Measurements from ENCODE around the gene NAV2. TPM values are rescaled to one million over a fixed set of nuclear protein-coding genes. Genes with fewer than 3 reads are reported as not detected.

The NAV2 gene
- total and polyA plus RNA-seq, 3 donors from 2014 or later = 3.4 to 6.0 (median 3.9) TPM

DNA sequence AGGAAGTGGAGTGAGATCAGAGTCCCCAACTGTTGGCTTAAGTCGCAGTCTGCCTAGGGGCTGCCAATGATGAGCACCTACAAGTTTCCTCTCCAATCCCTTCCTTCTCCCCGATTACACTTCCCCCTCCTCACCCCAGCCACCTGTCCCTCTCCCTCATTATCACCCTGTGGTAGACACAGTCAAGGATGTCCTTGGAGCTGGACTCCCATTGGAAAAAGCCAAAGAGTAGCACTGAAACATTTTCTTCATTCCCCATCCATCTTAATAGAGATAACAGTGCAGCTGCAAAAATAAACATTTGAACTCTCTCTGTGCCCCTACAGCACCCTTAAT, 301.4 kb downstream of the NAV2 start:
- Histone ChIP-seq H3K36me3 (ENCODE audit: low read depth, missing control alignments) (no peaks in the 10 kb centered on the region), H3K4me1 (no peaks in the 10 kb centered on the region), H3K27ac (no peak overlapping the region), H3K27me3 (no peaks in the 10 kb centered on the region), H3K4me3 (no peak overlapping the region), H3K9me3 (no peaks in the 10 kb centered on the region)
- DNase-seq = no peak
- 15 to 19% methylated on average over 2 of the region's 2 CpGs for WGBS, 2 donors
- intact Hi-C loops (cut with DNase I; ENCODE audit: low total_unique reads) = no loop called here
- TF ChIP-seq, protein P1, sequence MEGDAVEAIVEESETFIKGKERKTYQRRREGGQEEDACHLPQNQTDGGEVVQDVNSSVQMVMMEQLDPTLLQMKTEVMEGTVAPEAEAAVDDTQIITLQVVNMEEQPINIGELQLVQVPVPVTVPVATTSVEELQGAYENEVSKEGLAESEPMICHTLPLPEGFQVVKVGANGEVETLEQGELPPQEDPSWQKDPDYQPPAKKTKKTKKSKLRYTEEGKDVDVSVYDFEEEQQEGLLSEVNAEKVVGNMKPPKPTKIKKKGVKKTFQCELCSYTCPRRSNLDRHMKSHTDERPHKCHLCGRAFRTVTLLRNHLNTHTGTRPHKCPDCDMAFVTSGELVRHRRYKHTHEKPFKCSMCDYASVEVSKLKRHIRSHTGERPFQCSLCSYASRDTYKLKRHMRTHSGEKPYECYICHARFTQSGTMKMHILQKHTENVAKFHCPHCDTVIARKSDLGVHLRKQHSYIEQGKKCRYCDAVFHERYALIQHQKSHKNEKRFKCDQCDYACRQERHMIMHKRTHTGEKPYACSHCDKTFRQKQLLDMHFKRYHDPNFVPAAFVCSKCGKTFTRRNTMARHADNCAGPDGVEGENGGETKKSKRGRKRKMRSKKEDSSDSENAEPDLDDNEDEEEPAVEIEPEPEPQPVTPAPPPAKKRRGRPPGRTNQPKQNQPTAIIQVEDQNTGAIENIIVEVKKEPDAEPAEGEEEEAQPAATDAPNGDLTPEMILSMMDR (IDR thresholded peaks at IDR 0.05) = no peak
- no peak for TF ChIP-seq POLR2A (IDR thresholded peaks at IDR 0.05)

DNA sequence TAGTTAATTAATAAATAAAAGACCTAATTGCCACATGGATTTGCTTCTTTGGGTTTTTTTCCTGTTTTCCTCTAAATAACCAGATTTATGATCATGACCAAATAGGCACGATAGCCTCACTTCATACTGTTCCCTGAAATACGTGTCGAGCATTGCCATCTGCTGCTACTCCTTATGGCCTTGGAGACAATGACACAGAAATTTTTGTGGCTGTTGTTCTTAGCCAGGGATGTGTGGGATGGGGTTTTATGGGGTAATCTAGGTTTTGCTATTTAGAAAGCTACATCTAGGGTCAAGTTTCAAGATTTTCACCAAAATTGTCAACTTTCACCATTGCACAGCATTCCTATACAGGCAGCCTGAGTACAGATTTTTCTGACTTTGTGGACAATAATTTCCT, 302.5 kb downstream of the NAV2 start:
- no peaks in the 10 kb centered on the region for H3K9me3 ChIP-seq
- no peak overlapping the region for H3K4me3 ChIP-seq
- no peaks in the 10 kb centered on the region for H3K27me3 ChIP-seq
- DNase-seq = no peak
- TF ChIP-seq, protein P1 (IDR thresholded peaks at IDR 0.05) = no peak
- TF ChIP-seq POLR2A (IDR thresholded peaks at IDR 0.05) = no peak
- H3K4me1 ChIP-seq = no peaks in the 10 kb centered on the region
- intact Hi-C loops (cut with DNase I; ENCODE audit: low total_unique reads) = no loop called here
- 48 to 69% methylated on average over 3 of the region's 3 CpGs for WGBS, 2 donors
- no peaks in the 10 kb centered on the region for H3K36me3 ChIP-seq (ENCODE audit: low read depth, missing control alignments)
- no peak overlapping the region for H3K27ac ChIP-seq

GRCh38 chr11:20015529-20016427, 303.1 kb downstream of the NAV2 start:
- no peaks in the 10 kb centered on the region for H3K27me3 ChIP-seq
- no peak for DNase-seq
- 52 to 57% methylated on average over 14 of the region's 14 CpGs for WGBS, 2 donors
- intact Hi-C loops (cut with DNase I; ENCODE audit: low total_unique reads) = no loop called here
- H3K4me3 ChIP-seq = no peak overlapping the region
- H3K4me1 ChIP-seq = no peaks in the 10 kb centered on the region
- no peak overlapping the region for H3K27ac ChIP-seq
- H3K36me3 ChIP-seq (ENCODE audit: low read depth, missing control alignments) = no peaks in the 10 kb centered on the region
- H3K9me3 ChIP-seq = no peaks in the 10 kb centered on the region
- TF ChIP-seq, protein P1 (IDR thresholded peaks at IDR 0.05) = no peak
- TF ChIP-seq POLR2A (IDR thresholded peaks at IDR 0.05) = no peak

DNA sequence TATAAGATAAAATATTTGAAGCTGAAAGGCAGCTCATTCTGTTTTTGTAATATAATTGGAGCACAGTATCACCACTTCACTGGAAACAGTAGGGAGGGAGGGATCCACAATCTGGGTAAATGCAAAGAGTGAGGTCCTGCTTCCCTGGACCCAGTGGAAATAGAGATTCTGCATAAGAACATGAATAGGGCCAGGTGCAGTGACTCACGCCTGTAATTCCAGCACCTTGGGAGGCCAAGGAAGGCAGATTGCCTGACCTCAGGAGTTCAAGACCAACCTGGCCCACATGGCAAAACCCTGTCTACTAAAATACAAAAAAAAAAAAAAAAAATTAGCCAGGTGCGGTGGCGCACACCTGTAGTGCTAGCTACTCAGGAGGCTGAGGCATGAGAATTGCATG, 303.9 kb downstream of the NAV2 start:
- H3K4me3 ChIP-seq = no peak overlapping the region
- no peaks in the 10 kb centered on the region for H3K27me3 ChIP-seq
- H3K36me3 ChIP-seq (ENCODE audit: low read depth, missing control alignments) = no peaks in the 10 kb centered on the region
- intact Hi-C loops (cut with DNase I; ENCODE audit: low total_unique reads) = no loop called here
- no peaks in the 10 kb centered on the region for H3K9me3 ChIP-seq
- TF ChIP-seq, protein P1 (IDR thresholded peaks at IDR 0.05) = no peak
- no peak for TF ChIP-seq POLR2A (IDR thresholded peaks at IDR 0.05)
- no peak for DNase-seq
- no peak overlapping the region for H3K27ac ChIP-seq
- no peaks in the 10 kb centered on the region for H3K4me1 ChIP-seq
- WGBS, 2 donors = 61 to 68% methylated on average over 3 of the region's 3 CpGs

DNA sequence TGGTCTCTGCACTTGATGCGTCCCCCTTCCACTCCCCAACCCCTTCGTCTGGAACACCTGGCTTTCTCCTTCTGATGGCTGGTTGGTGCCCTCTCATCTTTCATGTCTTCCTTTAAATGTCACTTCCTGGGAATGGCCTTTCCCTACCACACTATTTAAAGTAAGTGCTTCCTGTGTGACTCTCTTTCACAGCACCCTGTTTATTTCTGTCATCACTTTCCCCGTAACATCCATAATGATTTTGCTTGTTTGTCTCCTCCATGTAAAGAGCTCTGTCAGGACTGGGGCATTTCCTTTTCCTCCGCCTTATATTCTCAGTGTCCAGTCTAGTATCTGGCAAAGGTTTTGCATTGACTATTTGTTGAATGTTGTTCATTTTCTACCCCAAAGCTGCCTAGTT, 304.7 kb downstream of the NAV2 start:
- no peaks in the 10 kb centered on the region for H3K4me1 ChIP-seq
- 88 to 90% methylated on average over 4 of the region's 4 CpGs for WGBS, 2 donors
- H3K4me3 ChIP-seq = no peak overlapping the region
- no peak for DNase-seq
- H3K9me3 ChIP-seq = no peaks in the 10 kb centered on the region
- no peak overlapping the region for H3K27ac ChIP-seq
- TF ChIP-seq, protein P1 (IDR thresholded peaks at IDR 0.05) = no peak
- TF ChIP-seq POLR2A (IDR thresholded peaks at IDR 0.05) = no peak
- no peaks in the 10 kb centered on the region for H3K27me3 ChIP-seq
- intact Hi-C loops (cut with DNase I; ENCODE audit: low total_unique reads) = no loop called here
- H3K36me3 ChIP-seq (ENCODE audit: low read depth, missing control alignments) = no peaks in the 10 kb centered on the region

Measured in testis (tissue), 3 donors.